Neural cell (in vitro differentiated cells): ENCODE measurements around the gene MON2. TPM values are rescaled to one million over a fixed set of nuclear protein-coding genes. Genes with fewer than 3 reads are reported as not detected.
A peak's percentile ranks its signal among the peaks of the same experiment; 100 is the strongest.

Source experiments
- H2AFZ ChIP-seq: fragments of 200-600, 300-800 bp; sonication (generic), shearing (Covaris generic); 2 replicates; pipeline ENCODE4 v1.6.0; 2014; ENCODE audit warnings: low read depth, mild to moderate bottlenecking, antibody characterized with exemption, low read length, moderate library complexity
- H3F3A ChIP-seq: fragments of 200-600 bp; shearing (Covaris generic); 2 replicates; pipeline ENCODE4 v1.6.1; 2016; ENCODE audit warnings: mild to moderate bottlenecking, moderate library complexity, mixed read lengths, antibody characterized with exemption, low read length; ENCODE audit not compliant: insufficient read depth, poor library complexity, severe bottlenecking
- H3K27ac ChIP-seq: fragments of 200-600, 300-800 bp; sonication (generic), shearing (Covaris generic); 2 replicates; pipeline ENCODE4 v1.5.1; 2014; ENCODE audit warnings: mild to moderate bottlenecking, low read length, moderate library complexity
- H3K27me3 ChIP-seq: fragments of 300-800, 200-600 bp; sonication (generic), shearing (Covaris generic); 2 replicates; pipeline ENCODE4 v1.6.0; 2014; ENCODE audit warnings: mild to moderate bottlenecking, low read depth, low read length, moderate library complexity; ENCODE audit not compliant: insufficient read depth
- H3K36me3 ChIP-seq: fragments of 300-800, 200-600 bp; sonication (generic), shearing (Covaris generic); 2 replicates; pipeline ENCODE4 v1.5.1; 2014; ENCODE audit warnings: mild to moderate bottlenecking, antibody characterized with exemption, low read length, moderate library complexity; ENCODE audit not compliant: insufficient read depth
- H3K4me2 ChIP-seq: fragments of 300-800, 200-600 bp; sonication (generic), shearing (Covaris generic); 2 replicates; pipeline ENCODE4 v1.6.0; 2014; ENCODE audit warnings: mild to moderate bottlenecking, low read length
- H3K4me3 ChIP-seq: fragments of 300-800, 200-600 bp; sonication (generic), shearing (Covaris generic); 2 replicates; pipeline ENCODE4 v1.5.1; 2014; ENCODE audit warnings: mild to moderate bottlenecking, low read length, moderate library complexity
- H3K79me2 ChIP-seq: fragments of 200-600 bp; shearing (Covaris generic); replicated peaks from 2 replicates; pipeline ENCODE4 v1.6.0; 2014; ENCODE audit warnings: mild to moderate bottlenecking, low read length, moderate library complexity; ENCODE audit not compliant: insufficient read depth
- H3K9ac ChIP-seq: fragments of 300-800, 200-600 bp; sonication (generic), shearing (Covaris generic); 2 replicates; pipeline ENCODE4 v1.6.1; 2016; ENCODE audit warnings: mild to moderate bottlenecking, low read length, mixed read lengths
- H3K9me2 ChIP-seq: fragments of 200-600 bp; shearing (Covaris generic); 2 replicates; pipeline ENCODE4 v1.6.1; 2016; ENCODE audit warnings: mild to moderate bottlenecking, low read length, mixed read lengths; ENCODE audit not compliant: insufficient read depth
- H3K9me3 ChIP-seq: fragments of 200-600, 300-800 bp; sonication (generic), shearing (Covaris generic); 2 replicates; pipeline ENCODE4 v1.6.1; 2016; ENCODE audit warnings: mild to moderate bottlenecking, mixed run types, low read length, moderate library complexity, mixed read lengths
- H4K20me1 ChIP-seq: fragments of 200-600 bp; shearing (Covaris generic); 2 replicates; pipeline ENCODE4 v1.6.1; 2016; ENCODE audit warnings: mild to moderate bottlenecking, mixed run types; ENCODE audit not compliant: insufficient read depth
- EP300 ChIP-seq: fragments of 450-650 bp; conservative IDR thresholded peaks from 2 replicates; pipeline ENCODE4 v1.6.1; 2014; ENCODE audit warnings: antibody characterized with exemption, mild to moderate bottlenecking, moderate library complexity; ENCODE audit not compliant: poor library complexity, severe bottlenecking
- EZH2 ChIP-seq: fragments of 200-600, 300-800 bp; shearing (Covaris generic), sonication (generic); IDR thresholded peaks from 2 replicates; pipeline ENCODE4 v1.6.1; 2014; ENCODE audit warnings: antibody characterized with exemption, low read length, borderline replicate concordance, mild to moderate bottlenecking; ENCODE audit not compliant: insufficient read depth, poor library complexity, severe bottlenecking
- MXI1 ChIP-seq: fragments of 450-650 bp; conservative IDR thresholded peaks from 2 replicates; pipeline ENCODE4 v1.6.1; 2014; ENCODE audit warnings: antibody characterized with exemption, mild to moderate bottlenecking; ENCODE audit not compliant: poor library complexity, severe bottlenecking
- POLR2AphosphoS5 ChIP-seq: IDR thresholded peaks from 2 replicates; pipeline ENCODE4 v1.6.1; 2012
- RAD21 ChIP-seq: fragments of 450-650 bp; conservative IDR thresholded peaks from 2 replicates; pipeline ENCODE4 v1.6.1; 2014; ENCODE audit warnings: antibody characterized with exemption, mild to moderate bottlenecking, moderate library complexity
- SMC3 ChIP-seq: fragments of 450-650 bp; conservative IDR thresholded peaks from 2 replicates; pipeline ENCODE4 v1.6.1; 2014; ENCODE audit warnings: antibody characterized with exemption, mild to moderate bottlenecking, moderate library complexity; ENCODE audit not compliant: poor library complexity
- TAF1 ChIP-seq: IDR thresholded peaks from 2 replicates; pipeline ENCODE4 v1.6.1; 2012; ENCODE audit warnings: low read depth
- polyA plus RNA-seq: library from polyadenylated mRNA; depleted of rRNA; stranded (reverse); fragments of >200 nt; gene quantifications from 2 replicates; pipeline ENCODE4 v1.2.3, GENCODE V29; 2014
- TF ChIP-seq, protein P1 (sequence below): IDR thresholded peaks from 2 replicates; pipeline ENCODE4 v1.6.1; 2012; ENCODE audit warnings: borderline replicate concordance
- TF ChIP-seq, protein P2 (sequence below): fragments of 450-650 bp; IDR thresholded peaks from 2 replicates; pipeline ENCODE4 v1.5.1; 2014; ENCODE audit warnings: antibody characterized with exemption, mild to moderate bottlenecking, moderate library complexity; ENCODE audit not compliant: poor library complexity, severe bottlenecking

The MON2 gene
- polyA plus RNA-seq, 1 donor from 2014 or later: 44.2 TPM

DNA sequence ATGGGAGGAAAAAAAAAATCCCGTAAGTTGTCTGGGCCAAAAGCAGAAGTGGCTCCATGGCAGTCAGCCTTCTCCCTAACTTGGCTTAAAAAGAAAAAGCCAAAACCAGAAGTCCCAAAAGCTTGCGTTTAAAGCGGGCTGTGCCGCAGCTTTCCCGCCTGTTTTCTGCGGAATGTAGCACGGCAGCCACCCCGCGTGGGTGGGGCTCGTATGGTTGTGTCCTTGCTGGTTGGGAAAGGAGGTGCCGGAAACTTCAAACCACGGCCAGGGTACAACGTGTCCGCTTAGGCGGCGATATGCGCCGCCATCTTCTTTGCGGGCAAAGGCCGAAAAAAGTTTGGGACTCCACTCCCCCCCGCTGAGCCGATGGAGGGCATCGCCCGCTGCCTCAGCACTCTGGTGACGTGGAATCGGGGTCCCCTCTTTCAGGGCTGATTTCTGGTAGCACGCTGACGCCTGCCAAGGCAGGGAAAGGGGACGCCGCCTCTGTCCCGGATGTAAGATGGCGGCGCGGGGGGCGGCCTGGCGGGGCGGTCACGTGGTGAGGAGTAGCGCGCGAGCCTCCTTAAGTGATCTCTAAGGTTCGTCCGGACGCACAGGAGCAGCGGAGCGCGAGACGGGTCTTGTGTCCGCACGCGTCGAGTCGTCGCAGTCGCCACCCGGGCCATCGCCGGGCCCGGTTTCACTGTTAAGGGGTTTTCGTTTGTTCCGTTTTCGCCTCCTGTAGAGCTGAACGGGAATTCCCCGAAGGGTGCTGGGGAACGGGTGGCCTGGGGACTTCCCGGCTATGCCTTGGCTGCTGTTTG lies 135.8 kb downstream of the MON2 start:
- peak overlapping the region; percentile 61 for H3K4me2 ChIP-seq
- H2AFZ ChIP-seq: peak overlapping the region; percentile 72
- H3F3A ChIP-seq: no peaks in the 10 kb centered on the region
- no peaks in the 10 kb centered on the region for H3K9me2 ChIP-seq
- H3K9me3 ChIP-seq: no peaks in the 10 kb centered on the region
- no peaks in the 10 kb centered on the region for H4K20me1 ChIP-seq
- peak overlapping the region; percentile 96 for H3K27ac ChIP-seq
- TF ChIP-seq EP300 (no peak), MXI1 (peak; percentile 94), POLR2AphosphoS5 (peak; percentile 95), TAF1 (peak; percentile 90)
- TF ChIP-seq, protein P1, sequence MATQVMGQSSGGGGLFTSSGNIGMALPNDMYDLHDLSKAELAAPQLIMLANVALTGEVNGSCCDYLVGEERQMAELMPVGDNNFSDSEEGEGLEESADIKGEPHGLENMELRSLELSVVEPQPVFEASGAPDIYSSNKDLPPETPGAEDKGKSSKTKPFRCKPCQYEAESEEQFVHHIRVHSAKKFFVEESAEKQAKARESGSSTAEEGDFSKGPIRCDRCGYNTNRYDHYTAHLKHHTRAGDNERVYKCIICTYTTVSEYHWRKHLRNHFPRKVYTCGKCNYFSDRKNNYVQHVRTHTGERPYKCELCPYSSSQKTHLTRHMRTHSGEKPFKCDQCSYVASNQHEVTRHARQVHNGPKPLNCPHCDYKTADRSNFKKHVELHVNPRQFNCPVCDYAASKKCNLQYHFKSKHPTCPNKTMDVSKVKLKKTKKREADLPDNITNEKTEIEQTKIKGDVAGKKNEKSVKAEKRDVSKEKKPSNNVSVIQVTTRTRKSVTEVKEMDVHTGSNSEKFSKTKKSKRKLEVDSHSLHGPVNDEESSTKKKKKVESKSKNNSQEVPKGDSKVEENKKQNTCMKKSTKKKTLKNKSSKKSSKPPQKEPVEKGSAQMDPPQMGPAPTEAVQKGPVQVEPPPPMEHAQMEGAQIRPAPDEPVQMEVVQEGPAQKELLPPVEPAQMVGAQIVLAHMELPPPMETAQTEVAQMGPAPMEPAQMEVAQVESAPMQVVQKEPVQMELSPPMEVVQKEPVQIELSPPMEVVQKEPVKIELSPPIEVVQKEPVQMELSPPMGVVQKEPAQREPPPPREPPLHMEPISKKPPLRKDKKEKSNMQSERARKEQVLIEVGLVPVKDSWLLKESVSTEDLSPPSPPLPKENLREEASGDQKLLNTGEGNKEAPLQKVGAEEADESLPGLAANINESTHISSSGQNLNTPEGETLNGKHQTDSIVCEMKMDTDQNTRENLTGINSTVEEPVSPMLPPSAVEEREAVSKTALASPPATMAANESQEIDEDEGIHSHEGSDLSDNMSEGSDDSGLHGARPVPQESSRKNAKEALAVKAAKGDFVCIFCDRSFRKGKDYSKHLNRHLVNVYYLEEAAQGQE: peak; percentile 43
- TF ChIP-seq, protein P2, sequence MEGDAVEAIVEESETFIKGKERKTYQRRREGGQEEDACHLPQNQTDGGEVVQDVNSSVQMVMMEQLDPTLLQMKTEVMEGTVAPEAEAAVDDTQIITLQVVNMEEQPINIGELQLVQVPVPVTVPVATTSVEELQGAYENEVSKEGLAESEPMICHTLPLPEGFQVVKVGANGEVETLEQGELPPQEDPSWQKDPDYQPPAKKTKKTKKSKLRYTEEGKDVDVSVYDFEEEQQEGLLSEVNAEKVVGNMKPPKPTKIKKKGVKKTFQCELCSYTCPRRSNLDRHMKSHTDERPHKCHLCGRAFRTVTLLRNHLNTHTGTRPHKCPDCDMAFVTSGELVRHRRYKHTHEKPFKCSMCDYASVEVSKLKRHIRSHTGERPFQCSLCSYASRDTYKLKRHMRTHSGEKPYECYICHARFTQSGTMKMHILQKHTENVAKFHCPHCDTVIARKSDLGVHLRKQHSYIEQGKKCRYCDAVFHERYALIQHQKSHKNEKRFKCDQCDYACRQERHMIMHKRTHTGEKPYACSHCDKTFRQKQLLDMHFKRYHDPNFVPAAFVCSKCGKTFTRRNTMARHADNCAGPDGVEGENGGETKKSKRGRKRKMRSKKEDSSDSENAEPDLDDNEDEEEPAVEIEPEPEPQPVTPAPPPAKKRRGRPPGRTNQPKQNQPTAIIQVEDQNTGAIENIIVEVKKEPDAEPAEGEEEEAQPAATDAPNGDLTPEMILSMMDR: no peak
- H3K4me3 ChIP-seq: peak overlapping the region; percentile 80
- no peaks in the 10 kb centered on the region for H3K27me3 ChIP-seq
- no peaks in the 10 kb centered on the region for H3K36me3 ChIP-seq
- peak overlapping the region; percentile 95 for H3K9ac ChIP-seq
- peaks cover 37% of the 10 kb centered on the region for H3K79me2 ChIP-seq

DNA sequence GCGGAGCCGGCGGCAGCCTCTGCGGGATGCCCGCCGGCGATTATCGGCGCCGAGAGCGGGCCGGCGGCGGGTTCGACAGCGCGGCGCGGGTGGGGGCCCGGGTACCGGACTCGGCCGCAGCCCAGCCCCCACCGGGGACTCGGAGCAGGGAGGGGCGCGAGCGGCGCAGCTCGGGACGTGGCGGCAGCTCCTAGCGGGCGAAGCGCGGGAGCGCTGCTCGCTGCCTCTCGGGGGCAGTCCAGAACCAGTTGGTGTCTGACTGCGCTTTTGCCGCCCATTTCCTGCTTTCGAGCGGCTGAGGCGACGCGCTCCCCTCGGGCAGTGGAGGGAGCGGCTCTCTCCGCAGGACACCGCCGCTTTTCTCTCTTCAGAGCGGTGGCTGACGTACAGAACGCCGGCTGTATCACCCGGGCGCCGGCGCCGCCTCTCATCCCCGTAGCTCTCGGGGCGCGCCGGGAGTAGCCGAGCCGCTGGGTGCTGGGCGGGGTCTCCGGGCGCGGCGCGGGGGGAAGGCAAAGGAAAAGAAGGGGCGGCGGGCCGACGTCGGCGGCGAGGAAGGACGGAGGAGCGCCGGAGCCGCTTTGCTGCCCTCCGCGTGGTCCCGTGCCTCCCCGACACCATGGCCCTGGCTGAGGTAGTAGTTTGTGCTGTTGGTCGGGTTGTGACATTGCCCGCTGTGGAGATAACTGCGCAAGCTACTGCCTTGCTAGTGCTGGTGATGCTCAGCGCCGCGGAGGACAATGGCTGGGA lies 136.6 kb downstream of the MON2 start:
- Histone ChIP-seq H3K27me3 (no peaks in the 10 kb centered on the region), H3K9me2 (no peaks in the 10 kb centered on the region), H4K20me1 (no peaks in the 10 kb centered on the region), H3K9ac (peak overlapping the region; percentile 95), H3K4me3 (peak overlapping the region; percentile 80), H3K9me3 (no peaks in the 10 kb centered on the region), H3K79me2 (peaks cover 44% of the 10 kb centered on the region), H3K4me2 (no peak overlapping the region), H3K36me3 (no peaks in the 10 kb centered on the region), H3K27ac (peak overlapping the region; percentile 96), H2AFZ (peak overlapping the region; percentile 72), H3F3A (no peaks in the 10 kb centered on the region)
- TF ChIP-seq, protein P1: peak; percentile 70
- TF ChIP-seq MXI1: peak; percentile 47
- TF ChIP-seq, protein P2: peak; percentile 74
- TF ChIP-seq EZH2: no peak
- no peak for TF ChIP-seq TAF1
- TF ChIP-seq POLR2AphosphoS5: peak; percentile 73
- TF ChIP-seq SMC3: peak; percentile 50
- TF ChIP-seq EP300: peak; percentile 6
- peak; percentile 63 for TF ChIP-seq RAD21
